Germinal center (tissue), 1 donor: ENCODE measurements around the gene NHLH1.
"Not testable (repeated sequence)": the region's sequence is repeated elsewhere in the genome, so short reads cannot be mapped to it uniquely, and the experiment has no call there.

Experiments used
- DNase-seq: peaks from one replicate; pipeline ENCODE4 v3.0.0; 2012; ENCODE audit warnings: mixed read lengths, low spot score

Gene NHLH1

GRCh38 chr1:160384812-160385211 lies 17.9 kb downstream of the NHLH1 start:
- DNase-seq: not testable (repeated sequence)

GRCh38 chr1:160388406-160388805 lies 21.5 kb downstream of the NHLH1 start:
- not testable (repeated sequence) for DNase-seq

DNA sequence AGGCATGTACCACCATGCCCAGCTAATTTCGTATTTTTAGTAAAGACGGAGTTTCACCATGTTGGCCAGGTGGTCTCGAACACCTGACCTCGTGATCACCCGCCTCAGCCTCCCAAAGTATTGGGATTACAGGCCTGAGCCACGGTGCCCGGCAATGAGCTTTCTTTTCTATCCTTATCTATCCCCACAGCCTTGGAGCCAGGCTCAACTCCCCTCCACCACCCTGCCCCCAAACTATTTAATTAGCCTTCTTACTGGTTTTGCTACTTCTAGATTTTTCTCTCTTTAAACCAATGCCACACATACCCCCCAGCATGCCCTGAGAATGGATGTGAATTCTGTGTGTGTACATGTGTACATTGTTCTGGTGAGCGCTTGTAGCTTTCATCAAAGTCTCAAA lies 27.8 kb downstream of the NHLH1 start:
- no peak for DNase-seq

GRCh38 chr1:160397651-160398050 lies 30.8 kb downstream of the NHLH1 start:
- no peak for DNase-seq

GRCh38 chr1:160398823-160399222 lies 32.0 kb downstream of the NHLH1 start:
- no peak for DNase-seq

DNA sequence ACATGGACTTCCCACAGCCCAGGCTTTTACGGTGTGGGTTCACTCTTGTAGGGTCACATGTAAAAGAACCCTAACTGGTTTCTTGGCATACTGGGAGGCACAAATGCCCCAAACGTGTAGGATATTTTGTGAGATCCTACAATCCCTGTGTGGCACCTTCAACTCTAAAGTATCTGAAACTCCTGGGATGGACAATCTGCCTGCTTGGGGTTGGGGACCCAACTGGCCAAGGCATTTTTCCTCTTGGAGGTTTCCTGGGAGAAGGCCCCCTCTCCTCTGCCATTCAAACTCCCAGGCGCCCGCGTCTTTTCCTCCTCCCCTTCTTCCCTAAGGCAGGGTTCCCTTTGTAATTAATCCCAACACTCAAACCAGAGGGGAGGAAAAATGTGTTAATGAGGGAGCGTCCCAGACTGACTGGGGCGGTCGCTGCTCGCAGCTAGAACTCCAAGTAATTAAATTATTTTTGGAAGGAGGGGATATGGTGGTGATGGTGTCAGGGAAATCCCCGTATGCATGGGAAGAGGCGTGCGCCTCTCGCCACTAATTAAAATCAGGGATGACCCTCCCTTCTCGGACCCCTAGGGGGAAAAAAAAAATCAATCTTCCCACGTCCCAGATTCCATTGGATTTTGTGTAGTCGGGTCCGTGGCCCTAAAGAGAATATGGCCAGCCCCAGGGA lies 32.8 kb downstream of the NHLH1 start:
- DNase-seq: no peak

DNA sequence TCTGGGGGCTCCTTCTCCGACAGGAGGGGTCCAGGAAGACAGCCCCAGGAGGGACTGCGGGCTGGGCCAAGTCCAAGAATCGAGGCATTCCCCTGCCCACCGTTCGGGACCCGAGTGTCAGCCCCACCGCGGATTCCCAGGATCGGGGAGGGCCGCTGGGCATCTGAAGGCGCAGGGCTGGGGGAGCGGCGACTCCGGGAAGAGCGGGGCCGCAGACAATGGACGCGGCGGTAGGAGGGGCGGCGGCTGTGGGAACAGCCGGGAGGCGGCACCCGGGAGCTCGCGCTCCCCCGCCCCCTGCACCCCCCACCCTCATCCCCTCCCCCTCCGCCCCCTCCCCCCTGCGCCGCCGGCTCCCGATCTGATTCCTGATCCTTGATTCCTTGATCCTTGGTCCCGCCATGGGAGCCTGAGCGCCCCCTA lies 33.4 kb downstream of the NHLH1 start, which contains the start of gene VANGL2:
VANGL2 (plus strand) TSS at position 342 of the 423 bp plus-strand sequence. CDS start 15,274 bp downstream, outside the sequence.
- peak; percentile 78 for DNase-seq

DNA sequence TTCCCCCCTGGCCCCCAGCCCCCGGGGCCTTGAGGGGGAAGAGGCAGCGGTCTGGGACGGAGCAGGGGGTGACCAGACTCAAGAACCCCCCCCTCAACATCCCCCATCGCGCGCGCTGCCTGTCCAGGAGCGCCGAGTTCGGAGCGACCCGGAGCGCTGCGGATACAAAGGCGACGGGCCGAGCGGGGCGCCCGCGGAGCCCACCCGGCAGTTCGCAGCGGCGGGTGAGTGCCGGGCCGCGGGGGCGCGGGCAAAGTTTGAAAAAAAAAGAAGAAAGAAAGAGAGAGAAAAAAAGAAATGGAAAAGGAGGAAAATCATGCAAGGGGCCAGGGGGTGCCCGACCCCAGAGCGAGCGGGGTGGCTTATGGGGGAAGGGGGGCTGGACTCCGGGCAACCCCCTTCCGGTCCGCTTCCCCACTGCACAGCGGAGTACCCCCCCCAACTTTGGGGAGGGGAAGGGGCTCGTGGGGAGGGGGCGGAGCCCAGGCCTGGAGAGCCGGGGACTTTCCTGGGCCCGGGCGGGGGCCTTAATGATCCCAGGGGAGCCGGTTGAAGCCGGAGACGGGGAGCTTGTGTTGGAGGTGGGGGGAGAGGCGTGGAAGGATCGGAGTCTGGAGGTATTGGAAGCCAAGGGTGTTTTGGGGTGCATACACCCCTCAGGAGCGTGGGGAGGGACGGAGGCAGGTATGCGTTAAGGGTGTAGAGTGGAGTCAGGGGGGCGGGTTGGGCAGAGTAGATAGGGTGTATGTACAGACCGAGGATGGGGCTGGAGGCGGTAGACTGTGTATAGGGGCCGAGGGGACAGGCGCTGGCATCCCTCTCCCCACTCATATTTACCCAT lies 34.0 kb downstream of the NHLH1 start:
- peak; percentile 57 for DNase-seq

GRCh38 chr1:160401487-160401805 lies 34.6 kb downstream of the NHLH1 start:
- no peak for DNase-seq

GRCh38 chr1:160402001-160402795 lies 35.3 kb downstream of the NHLH1 start:
- no peak for DNase-seq

- no peak for DNase-seq
Measured at GRCh38 chr1:160403244-160403643, 36.4 kb downstream of the NHLH1 start.

DNA sequence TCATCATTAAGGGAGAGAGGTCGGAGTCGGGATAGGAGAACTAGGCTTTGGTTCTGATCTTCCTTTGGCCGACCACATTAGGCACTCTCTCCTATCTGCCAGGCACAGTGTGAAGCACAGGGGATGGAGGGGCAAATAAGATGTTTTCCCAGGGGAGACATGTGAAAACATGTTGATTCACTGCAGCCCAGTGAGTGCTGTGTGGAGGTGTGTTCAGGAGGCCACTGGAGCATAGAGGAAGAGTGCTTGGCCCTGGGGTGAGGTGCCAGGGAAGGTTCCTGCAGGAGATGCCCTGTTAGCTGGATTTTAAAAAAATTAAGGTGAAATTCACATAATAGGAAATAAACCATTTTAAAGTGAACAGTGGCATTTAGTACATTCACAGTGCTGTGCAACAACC lies 37.2 kb downstream of the NHLH1 start:
- DNase-seq: no peak

GRCh38 chr1:160405331-160405877 lies 38.5 kb downstream of the NHLH1 start:
- DNase-seq: no peak

- DNase-seq: no peak
Measured at GRCh38 chr1:160406131-160406968, 39.5 kb downstream of the NHLH1 start.

DNA sequence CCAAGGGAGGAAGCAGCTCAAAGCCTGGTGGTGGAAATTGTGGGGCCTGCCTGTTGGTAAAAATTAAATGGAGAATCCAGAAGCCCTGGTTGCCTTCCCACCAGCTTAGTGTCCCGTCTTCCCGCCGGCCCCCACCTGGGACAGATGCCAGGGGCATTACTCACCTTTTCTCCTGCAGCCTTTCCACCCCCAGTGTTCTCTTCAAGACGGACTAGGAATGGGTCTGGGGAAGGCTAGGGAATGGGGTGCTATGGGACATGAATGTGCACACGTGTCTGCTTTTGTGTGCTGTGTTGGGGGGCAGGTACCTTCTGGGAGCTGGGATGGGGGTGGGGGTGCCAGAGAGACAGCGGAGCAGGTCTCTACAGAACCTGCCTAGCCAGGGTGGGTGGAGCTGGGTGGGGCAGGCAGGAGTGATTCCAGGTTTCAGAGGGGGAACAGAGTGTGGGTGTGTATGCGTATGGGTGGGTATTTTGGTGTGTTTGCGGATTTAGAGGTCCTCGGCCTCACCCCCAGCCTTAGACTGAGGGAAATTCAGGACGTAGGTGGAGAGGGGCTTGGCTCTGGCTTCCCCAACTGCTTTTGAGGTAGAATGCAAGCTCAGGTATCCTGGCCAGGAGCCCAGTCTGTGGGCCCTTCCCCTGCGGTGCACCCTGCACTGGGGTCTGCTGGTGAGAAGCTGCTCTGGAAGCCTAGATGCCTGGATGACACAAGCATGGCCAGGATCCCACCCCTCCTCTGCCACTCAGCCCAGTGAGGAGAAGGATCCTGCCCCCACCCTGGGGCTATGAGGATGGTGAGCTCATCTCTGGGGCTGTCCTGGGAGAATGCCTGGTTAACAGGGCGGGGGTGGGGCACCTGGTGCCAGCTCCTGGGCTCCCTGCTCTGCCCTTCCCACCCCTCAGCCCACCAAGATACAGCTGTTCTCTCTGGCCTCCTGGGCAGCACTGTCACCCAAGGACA lies 41.2 kb downstream of the NHLH1 start:
- no peak for DNase-seq

DNA sequence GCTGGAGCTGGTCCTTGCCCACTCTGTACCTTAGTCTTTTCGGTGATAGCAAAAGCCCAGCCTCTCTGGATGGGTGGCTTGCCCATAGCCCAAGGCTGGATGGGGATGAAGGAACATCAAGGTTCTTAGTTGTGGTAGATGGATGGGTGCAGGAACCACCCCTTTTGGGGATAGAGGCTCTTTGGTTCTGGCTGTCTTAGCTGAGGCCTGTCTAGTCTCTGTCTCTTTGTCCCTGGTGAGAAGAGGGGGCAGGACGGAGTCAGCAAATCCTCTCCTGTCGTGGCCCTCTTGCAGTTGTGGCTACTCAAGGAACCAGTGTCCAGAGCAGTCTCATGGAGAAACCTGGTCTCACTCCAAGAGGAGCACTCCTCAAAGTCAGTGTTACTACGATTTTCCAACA lies 42.0 kb downstream of the NHLH1 start:
- no peak for DNase-seq

GRCh38 chr1:160409486-160409885 lies 42.6 kb downstream of the NHLH1 start:
- no peak for DNase-seq

- DNase-seq: no peak
Measured at GRCh38 chr1:160410406-160411005, 43.6 kb downstream of the NHLH1 start.

- no peak for DNase-seq
Measured at GRCh38 chr1:160411271-160412027, 44.6 kb downstream of the NHLH1 start.
